ENCODE data around the gene NLGN1. TPM values are rescaled to one million over a fixed set of nuclear protein-coding genes. Genes with fewer than 3 reads are reported as not detected.

Gene NLGN1
- total RNA-seq, 1 experiment from 2014 or later = 0.85 TPM

DNA sequence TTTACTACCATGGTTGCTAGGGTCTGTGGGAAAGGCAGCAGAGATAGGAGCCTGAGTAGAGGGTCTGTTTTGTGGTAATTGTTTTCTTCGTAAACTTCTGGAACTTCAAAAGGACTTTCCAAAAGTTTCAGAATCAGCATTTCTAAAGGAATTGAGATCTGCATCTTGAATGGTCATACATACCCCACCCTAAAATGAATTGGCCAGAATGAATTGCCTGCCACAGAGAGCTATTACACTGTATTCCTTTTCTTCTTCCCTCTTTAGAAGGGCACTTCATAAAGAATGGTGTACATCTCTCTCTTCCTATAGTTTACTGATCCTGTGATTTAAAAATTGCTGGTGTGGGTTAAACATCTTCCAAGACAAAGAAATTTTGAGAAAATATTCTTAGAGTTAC lies 525.7 kb downstream of the NLGN1 start:
- no peak for ATAC-seq
- ChIA-PET CTCF (no interaction called here), POLR2A (no interaction called here)
- Histone ChIP-seq H3K9me3 (ENCODE audit: control insufficient read depth, insufficient read depth, low read depth, low read length) (no peaks in the 10 kb centered on the region), H3K4me3 (ENCODE audit: low read depth in 2 of 2, low read length in 2 of 2) (no peak overlapping the region), H3K4me1 (ENCODE audit: control insufficient read depth, insufficient read depth, low read length) (no peaks in the 10 kb centered on the region), H3K27me3 (ENCODE audit: control insufficient read depth, insufficient read depth, low read length) (no peaks in the 10 kb centered on the region), H3K27ac (ENCODE audit: low read length) (no peak overlapping the region), H3K36me3 (ENCODE audit: control insufficient read depth, insufficient read depth, low read length) (no peaks in the 10 kb centered on the region)
- DNase-seq (ENCODE audit: low read depth, low spot score) = no peak
- intact Hi-C loops (cut with micrococcal nuclease; ENCODE audit: unreplicated experiment) = no loop called here
- BruUV-seq (replicated peaks) = no TSS peak
- no peak for TF ChIP-seq TCF7L2 (IDR thresholded peaks at IDR 0.05; ENCODE audit: low read depth, low read length)
- TF ChIP-seq, protein P1, sequence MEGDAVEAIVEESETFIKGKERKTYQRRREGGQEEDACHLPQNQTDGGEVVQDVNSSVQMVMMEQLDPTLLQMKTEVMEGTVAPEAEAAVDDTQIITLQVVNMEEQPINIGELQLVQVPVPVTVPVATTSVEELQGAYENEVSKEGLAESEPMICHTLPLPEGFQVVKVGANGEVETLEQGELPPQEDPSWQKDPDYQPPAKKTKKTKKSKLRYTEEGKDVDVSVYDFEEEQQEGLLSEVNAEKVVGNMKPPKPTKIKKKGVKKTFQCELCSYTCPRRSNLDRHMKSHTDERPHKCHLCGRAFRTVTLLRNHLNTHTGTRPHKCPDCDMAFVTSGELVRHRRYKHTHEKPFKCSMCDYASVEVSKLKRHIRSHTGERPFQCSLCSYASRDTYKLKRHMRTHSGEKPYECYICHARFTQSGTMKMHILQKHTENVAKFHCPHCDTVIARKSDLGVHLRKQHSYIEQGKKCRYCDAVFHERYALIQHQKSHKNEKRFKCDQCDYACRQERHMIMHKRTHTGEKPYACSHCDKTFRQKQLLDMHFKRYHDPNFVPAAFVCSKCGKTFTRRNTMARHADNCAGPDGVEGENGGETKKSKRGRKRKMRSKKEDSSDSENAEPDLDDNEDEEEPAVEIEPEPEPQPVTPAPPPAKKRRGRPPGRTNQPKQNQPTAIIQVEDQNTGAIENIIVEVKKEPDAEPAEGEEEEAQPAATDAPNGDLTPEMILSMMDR (IDR thresholded peaks at IDR 0.05) = no peak
- no peak for TF ChIP-seq POLR2AphosphoS5 (IDR thresholded peaks at IDR 0.05; ENCODE audit: low read depth, low read length)
- TF ChIP-seq, protein P2, sequence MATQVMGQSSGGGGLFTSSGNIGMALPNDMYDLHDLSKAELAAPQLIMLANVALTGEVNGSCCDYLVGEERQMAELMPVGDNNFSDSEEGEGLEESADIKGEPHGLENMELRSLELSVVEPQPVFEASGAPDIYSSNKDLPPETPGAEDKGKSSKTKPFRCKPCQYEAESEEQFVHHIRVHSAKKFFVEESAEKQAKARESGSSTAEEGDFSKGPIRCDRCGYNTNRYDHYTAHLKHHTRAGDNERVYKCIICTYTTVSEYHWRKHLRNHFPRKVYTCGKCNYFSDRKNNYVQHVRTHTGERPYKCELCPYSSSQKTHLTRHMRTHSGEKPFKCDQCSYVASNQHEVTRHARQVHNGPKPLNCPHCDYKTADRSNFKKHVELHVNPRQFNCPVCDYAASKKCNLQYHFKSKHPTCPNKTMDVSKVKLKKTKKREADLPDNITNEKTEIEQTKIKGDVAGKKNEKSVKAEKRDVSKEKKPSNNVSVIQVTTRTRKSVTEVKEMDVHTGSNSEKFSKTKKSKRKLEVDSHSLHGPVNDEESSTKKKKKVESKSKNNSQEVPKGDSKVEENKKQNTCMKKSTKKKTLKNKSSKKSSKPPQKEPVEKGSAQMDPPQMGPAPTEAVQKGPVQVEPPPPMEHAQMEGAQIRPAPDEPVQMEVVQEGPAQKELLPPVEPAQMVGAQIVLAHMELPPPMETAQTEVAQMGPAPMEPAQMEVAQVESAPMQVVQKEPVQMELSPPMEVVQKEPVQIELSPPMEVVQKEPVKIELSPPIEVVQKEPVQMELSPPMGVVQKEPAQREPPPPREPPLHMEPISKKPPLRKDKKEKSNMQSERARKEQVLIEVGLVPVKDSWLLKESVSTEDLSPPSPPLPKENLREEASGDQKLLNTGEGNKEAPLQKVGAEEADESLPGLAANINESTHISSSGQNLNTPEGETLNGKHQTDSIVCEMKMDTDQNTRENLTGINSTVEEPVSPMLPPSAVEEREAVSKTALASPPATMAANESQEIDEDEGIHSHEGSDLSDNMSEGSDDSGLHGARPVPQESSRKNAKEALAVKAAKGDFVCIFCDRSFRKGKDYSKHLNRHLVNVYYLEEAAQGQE (IDR thresholded peaks at IDR 0.05; ENCODE audit: insufficient read depth in 1 of 2, low read depth in 2 of 2, low read length in 1 of 2) = no peak
- no peak for TF ChIP-seq SIN3A (IDR thresholded peaks at IDR 0.05; ENCODE audit: borderline replicate concordance, insufficient read depth, low read depth, low read length)
- in situ Hi-C loops (cut with HindIII; ENCODE audit: low pct_unique_long_range_greater_than_20kb, low sequenced_read_pairs) = no loop called here

DNA sequence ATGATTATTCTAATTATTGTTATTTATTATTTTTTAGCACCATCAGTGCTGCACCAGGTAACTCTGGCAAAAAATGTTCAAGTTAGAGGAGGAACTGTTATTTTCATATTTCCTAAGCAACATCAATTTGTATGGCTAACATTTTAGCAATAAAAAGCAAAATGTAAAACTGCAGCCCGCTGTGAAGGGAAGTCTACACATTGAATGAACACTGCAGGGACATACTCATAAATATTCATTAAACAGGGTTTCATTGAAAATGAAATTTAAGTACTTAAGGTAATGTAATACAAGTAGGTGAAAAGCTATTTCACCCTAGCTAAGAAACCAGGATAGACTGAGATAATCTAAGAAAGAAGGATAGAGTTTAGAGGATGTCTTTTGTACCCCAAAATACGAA lies 532.7 kb downstream of the NLGN1 start:
- no TSS peak for BruUV-seq (replicated peaks)
- H3K36me3 ChIP-seq (ENCODE audit: control insufficient read depth, insufficient read depth, low read length) = no peaks in the 10 kb centered on the region
- no peak overlapping the region for H3K4me3 ChIP-seq (ENCODE audit: low read depth in 2 of 2, low read length in 2 of 2)
- intact Hi-C loops (cut with micrococcal nuclease; ENCODE audit: unreplicated experiment) = no loop called here
- DNase-seq (ENCODE audit: low read depth, low spot score) = no peak
- in situ Hi-C loops (cut with HindIII; ENCODE audit: low pct_unique_long_range_greater_than_20kb, low sequenced_read_pairs) = no loop called here
- no peak for ATAC-seq
- no peaks in the 10 kb centered on the region for H3K9me3 ChIP-seq (ENCODE audit: control insufficient read depth, insufficient read depth, low read depth, low read length)
- no peaks in the 10 kb centered on the region for H3K27me3 ChIP-seq (ENCODE audit: control insufficient read depth, insufficient read depth, low read length)
- TF ChIP-seq POLR2AphosphoS5 (IDR thresholded peaks at IDR 0.05; ENCODE audit: low read depth, low read length) (no peak), TCF7L2 (IDR thresholded peaks at IDR 0.05; ENCODE audit: low read depth, low read length) (no peak), SIN3A (IDR thresholded peaks at IDR 0.05; ENCODE audit: borderline replicate concordance, insufficient read depth, low read depth, low read length) (no peak)
- TF ChIP-seq, protein P1 (IDR thresholded peaks at IDR 0.05) = no peak
- TF ChIP-seq, protein P2 (IDR thresholded peaks at IDR 0.05; ENCODE audit: insufficient read depth in 1 of 2, low read depth in 2 of 2, low read length in 1 of 2) = no peak
- ChIA-PET CTCF (no interaction called here), POLR2A (no interaction called here)
- no peaks in the 10 kb centered on the region for H3K4me1 ChIP-seq (ENCODE audit: control insufficient read depth, insufficient read depth, low read length)
- H3K27ac ChIP-seq (ENCODE audit: low read length) = no peak overlapping the region

Data from Panc1 (cell line).